GM12878 (cell line): ENCODE data around the gene HHIPL1.

ENCODE experiments used
- RCOR1 ChIP-seq: conservative IDR thresholded peaks from 2 replicates; pipeline ENCODE4 v1.6.1; 2012; ENCODE audit warnings: low read depth, low read length, improper control_type of control experiment
- RELA ChIP-seq: fragments of 450-650 bp; IDR thresholded peaks from 2 replicates; pipeline ENCODE4 v1.8.0; 2014; ENCODE audit warnings: borderline replicate concordance; ENCODE audit not compliant: partially characterized antibody

GRCh38 chr14:99708449-99708848 lies 63.5 kb downstream of the HHIPL1 start:
- TF ChIP-seq RCOR1: no peak
- no peak for TF ChIP-seq RELA
